HG03108 (cell line): Measurements from ENCODE around the gene LMAN1L.
"Not testable (repeated sequence)": the region's sequence is repeated elsewhere in the genome, so short reads cannot be mapped to it uniquely, and the experiment has no call there.

Experiments used
- ATAC-seq: cut with Tn5 transposase; IDR thresholded peaks from one replicate; pipeline ENCODE4 v1.9.1; 2021; ENCODE audit warnings: moderate library complexity; ENCODE audit not compliant: unreplicated experiment

Gene LMAN1L

DNA sequence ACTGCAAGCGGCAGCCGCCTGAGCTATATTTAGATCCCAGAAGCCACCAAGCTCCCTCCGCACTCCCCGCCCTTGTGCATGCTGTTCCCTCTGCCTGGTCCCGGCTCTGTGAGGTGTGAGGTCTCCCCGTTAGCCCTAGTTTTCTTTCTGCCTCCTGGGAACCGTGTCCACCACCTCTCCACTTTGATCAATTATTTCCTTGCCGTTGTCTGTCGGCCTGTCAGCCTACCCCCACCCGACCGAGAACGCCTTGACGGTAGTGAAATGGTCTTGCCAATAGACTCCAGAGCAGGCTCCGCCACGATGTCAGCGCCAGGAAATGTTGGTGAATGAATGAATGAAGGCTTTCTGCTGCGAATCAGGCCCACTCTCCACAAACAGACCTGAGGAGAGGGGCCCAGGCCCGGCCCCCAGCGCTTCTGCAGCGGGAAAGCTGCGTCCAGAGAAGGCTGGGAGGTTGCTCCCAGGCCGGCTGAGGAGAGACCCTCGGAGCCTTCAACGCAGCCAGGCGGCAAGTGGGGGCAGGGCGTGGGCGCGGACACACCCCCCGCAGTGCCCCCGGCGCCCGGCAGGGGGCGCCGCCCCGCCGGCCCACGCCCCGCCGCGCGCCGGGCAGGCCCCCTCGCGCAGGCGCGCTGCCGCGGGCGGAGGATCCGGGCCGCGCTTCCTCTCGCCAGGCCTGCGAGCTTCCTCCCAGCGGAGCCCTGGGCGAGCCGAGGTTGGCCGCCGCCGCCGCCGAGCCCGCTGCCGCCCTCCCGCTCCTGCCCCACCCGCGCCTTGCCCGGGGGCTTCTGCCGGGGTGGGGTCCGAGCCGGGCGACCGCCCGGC, 31.0 kb upstream of the LMAN1L start, which contains the start of gene CSK:
TSS of gene CSK (plus strand) at position 650 of the 828 bp plus-strand sequence. CDS start 16,218 bp downstream, outside the sequence.
- peak; percentile 29 for ATAC-seq

DNA sequence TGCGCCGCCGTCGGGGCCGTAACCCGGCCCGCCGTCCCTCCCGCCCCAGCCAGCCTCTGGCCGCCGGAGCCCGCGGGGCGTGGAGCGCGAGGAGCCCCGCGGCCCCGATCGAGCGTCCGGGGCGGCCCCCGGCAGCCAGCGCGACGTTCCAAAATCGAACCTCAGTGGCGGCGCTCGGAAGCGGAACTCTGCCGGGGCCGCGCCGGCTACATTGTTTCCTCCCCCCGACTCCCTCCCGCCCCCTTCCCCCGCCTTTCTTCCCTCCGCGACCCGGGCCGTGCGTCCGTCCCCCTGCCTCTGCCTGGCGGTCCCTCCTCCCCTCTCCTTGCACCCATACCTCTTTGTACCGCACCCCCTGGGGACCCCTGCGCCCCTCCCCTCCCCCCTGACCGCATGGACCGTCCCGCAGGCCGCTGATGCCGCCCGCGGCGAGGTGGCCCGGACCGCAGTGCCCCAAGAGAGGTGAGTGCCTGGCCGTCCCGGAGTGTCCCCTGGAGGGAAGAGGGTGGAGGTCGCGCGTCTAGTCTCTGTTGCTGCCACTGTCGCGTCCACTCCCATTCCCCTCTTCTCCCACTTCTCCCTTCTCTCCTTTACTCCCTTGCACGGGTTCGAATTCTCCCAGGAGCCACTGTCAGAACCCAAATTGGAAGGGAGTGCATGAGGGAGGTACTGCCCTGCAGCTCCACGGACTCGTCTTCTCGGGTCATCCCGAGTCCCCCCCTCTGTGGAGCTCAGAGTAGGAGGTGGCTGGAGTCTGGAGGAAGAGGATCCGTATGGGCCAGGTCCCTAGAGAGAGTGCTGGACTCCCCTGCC, 30.2 kb upstream of the LMAN1L start:
- ATAC-seq: no peak

DNA sequence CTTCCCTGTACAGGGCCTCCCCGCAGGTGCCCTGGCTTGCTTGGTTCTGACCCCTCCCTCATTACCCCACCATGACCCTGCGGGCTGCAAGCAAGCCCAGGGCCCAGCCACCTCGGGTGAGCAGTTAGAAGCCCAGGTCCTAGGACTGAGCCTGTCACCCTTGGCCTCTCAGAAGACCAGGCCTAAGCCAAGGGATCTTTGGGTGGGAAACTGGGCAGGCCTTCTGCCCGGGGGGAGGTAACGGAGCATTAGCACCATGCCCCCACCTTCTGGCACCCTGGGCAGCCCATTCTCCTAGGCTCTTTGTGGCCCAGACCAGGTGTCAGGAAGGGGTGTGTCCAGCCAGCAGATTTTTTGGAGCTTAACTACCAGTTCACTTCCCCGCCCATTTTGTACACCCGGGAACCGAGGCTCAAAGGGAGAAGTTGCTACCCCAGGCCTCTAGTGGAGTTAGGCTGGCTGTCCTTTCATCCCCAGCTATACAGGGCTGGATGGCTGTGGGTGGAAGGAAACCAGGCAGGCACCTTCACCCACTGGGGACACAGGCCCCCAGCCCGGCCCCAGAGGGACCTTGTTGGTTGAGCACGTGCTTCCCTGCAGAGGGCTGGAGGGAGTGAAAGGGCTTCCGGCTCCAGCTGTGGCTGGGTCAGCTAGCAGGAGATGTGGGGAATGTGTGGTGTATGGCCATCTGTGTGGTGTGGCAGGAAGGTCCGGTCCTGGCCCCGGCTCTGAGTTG, 29.4 kb upstream of the LMAN1L start:
- no peak for ATAC-seq

DNA sequence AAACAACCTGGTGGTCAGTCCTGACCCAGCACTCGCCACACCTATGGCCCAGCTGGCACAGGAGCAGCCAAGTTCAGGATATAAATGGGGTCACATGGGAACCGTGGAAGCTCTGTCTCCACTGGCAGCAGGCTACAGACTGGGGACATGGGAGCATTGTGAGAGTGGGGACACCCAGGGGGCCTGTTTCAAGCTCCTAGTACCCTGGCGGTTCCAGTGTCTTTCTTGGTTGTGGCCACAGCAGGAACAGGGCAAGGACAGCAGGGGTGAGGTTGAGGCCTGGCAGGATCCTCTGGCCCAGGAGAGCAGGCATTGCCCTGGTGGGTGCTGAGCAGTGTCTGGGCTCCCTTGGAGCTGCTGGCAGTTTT, 28.8 kb upstream of the LMAN1L start:
- no peak for ATAC-seq

DNA sequence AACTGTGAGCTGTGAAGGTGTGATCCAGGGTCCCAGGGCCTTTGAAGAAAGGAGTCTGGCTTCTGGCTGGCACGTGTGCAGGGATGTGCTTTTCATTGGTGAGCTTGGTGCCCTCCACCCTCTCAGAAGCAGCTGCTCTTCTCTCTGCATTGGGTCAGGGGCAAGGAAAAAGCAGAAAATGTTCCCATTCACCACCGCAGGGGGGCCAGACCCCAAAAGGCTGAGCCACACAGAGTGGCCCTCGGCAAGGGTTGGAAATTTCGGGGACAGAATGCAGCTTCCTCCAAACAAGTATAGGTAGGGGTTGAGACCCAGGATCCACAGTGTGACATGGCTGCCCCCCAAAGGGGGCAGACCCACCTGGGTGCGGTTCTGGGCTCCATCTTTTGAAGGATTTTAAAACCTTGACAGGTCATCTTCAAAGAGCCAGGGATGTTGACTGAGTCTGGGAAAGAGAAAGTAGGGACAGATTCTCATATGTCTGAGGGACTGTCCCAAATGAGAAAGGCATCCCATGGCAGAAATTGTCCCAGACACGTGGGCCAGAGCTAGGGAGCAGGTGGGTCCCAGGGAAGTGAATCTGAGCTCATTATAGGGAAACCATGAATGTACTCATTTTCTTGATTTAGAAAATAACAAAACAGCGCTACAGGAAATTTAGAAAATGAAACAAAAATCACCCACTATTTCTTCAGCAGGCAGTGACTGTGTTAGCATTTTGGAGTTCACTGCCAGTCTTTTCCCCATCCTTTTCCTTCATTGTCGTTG, 28.0 kb upstream of the LMAN1L start:
- no peak for ATAC-seq

DNA sequence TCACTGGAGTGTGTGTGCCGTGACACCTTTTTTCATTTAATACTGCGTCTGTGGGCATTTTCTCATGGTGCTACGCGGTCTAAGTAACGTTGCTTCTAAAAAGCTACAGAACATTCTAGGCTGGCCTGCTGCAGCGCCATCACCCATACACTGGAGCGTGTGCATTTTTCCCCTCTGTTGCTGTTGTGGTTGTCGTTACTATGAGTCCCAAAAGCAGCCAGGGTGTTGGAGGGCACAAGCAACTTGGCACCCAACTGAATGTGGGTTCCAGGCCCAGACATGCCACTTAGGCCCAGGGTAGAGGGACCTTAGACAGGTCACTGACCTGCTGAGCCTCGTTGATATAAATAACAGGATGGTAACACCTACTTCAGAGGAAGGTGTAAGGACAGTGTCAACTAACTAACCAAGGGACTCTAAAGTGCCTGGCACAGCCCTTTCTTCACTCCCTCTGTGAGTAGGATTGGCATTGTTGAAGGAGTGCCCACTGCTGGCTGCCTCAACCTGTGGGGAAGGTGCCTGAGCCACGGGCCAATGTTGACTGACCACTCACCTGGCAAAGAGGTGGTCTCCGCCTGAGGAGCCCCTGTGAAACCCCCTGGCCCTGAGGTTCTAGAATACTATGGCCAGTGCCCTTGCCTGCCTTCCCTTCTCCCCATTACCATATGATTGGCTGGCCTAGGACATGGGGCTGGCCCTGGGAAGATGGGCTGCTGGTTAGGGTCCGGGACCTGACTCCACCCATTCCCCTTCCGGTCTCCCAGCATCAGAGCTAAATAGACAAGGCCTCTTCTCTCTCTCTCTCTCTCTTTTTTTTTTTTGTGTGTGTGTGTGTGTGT, 27.2 kb upstream of the LMAN1L start:
- no peak for ATAC-seq

DNA sequence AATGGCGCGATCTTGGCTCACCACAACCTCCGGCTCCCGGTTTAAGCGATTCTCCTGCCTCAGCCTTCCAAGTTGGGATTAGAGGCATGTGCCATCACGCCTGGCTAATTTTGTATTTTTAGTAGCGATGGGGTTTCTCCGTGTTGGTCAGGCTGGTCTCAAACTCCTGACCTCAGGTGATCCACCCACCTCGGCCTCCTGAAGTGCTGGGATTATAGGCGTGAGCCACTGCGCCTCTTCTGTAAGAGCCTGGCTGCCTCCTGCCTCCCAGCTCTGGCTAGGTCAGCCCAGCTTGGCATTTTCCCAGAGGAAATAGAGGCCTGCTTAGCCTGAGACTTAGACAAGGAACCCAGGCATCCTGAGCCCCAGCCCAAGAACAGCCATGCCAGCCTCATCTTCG, 26.6 kb upstream of the LMAN1L start:
- not testable (repeated sequence) for ATAC-seq

DNA sequence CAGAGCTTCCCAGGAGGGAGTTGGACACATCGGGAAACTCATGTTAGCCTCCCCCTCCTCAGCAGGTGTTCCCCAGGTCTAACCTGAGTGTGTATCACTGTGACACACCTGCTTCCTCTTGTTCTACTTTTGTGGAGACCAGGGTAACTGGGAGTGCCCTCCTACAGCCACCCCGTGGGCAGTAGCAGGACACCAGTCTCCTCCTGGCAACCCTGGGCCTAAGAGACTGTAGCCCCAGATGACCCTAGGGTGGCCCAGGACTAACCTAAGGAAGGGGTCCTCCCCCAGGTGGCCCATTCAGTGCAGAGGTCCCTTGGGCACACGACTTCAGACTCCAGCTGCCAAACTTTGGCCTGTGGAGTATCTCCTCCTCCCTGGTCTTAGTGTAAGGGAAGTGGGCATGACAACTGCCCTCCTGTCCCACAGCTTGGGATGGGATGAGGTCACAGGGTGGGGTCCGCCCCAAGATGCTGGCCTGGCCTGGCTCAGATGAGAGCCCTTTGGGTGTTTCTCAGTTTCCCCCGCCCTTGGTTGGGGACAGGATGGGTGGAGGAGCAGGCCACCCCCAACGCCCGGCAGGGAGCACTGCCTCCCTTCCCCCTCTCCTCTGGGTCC, 26.0 kb upstream of the LMAN1L start:
- ATAC-seq: no peak

DNA sequence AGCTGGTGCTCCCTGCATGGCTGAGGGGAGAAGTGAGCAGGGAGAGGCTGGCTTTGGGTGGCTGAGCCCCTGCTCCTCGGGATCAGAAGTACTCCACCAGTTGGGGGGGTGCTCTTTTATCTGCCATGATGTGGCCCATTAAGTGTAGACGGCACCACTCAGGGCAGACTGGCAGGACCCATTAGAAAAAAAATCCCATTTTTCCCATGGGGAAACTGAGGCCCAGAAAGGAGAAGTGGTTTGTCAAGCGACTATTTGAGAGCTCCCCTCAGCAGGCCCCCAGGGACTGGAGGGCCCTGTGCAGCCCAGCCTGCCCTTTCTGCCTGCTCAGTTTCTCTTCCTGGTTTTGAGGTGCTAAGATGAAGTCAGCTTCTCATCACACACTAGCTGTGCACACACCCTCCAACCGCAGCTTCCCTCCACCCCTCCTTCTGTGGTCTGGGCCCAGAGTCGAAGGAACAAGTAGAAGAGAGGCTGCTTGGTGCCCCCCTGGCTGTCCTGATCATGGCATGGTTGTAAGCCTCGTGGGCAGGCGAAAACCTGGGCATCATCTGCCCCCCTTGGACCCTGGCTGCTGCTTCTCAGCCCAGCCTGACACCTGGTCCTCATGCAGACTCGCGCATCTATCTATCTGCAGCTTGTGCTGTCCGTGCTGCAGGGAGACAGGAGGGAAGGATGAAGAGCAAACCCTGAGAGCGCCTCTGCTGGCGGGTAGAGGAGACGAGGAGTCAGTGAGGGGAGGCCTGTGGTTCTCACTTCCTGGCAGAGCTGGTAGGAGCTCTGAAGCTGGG, 25.2 kb upstream of the LMAN1L start:
- ATAC-seq: peak; percentile 30

DNA sequence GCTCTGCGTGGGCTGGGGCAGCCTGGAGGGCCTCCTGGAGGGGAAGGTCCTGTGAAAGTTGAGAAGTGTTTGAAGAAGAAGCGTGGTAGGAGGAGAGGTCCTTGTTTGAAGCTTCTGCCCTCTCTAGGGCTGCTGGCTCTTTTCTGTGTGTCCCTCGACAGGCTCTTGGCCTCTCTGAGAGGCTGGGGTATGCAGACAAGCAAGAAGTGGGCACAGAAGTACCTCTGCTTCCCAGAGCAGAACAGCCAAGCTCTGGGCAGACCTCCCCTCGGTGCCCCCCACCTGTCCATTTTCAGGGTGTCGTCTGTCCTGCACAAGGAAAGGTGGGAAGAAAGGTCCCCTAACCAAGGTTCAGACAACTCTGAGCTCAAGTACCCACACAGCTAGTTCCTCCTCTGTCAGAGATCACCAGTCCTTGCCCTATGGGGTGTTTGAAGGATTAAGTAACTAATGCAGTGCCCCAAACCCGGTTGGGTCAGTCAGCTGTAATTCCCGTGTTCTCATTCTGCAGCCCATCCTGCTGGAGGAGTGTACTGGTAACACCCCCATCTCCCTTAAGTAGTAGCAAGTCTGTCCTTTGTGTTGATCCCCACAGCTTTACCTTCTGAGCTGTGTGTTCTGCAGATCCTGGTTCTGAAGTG, 24.5 kb upstream of the LMAN1L start:
- no peak for ATAC-seq

DNA sequence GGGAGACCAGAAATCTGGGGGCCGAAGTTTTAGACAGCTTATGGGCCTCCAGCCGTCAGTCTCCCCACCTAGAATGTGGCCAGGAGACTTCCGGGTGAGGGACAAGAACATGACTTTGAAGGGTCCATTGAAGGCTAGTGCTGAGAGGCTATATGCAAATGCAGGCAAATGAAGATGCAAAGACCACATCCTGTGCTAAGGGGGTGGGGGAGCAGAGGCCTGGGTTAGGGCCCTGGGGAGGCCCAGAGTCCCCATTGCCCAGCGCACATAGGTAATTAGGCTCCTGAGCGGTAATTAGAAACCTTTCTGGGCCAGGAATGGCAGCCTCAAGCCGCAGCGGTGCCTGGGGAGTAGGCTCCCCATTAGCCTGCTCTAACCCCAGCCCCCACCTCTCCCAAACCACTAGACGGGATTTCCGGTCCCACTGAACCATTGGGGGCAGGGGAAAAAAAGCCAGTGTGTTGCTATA, 23.9 kb upstream of the LMAN1L start:
- peak; percentile 21 for ATAC-seq

DNA sequence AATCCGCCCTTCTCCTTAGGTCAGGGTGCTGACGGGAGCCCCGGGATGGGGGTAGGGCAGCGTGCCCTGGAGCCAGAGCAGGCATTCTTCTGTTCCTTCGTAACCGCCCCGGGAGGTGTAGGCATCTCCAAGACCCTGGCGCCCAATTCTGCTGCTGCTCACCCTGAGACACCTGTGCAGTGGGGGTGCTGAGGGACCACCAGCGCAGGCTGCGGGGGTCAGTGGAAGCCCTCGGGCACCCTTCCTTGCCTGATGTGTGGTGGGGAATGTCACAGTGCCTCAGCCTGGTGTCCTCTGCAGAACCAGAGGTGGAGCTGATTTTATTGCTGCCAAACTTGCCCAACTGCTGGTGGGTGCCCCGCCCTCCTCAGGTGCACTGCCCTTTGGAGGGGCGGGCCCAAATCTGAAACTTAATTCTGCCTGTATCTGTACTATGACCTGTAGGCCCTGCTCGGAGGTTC, 23.4 kb upstream of the LMAN1L start:
- ATAC-seq: no peak

DNA sequence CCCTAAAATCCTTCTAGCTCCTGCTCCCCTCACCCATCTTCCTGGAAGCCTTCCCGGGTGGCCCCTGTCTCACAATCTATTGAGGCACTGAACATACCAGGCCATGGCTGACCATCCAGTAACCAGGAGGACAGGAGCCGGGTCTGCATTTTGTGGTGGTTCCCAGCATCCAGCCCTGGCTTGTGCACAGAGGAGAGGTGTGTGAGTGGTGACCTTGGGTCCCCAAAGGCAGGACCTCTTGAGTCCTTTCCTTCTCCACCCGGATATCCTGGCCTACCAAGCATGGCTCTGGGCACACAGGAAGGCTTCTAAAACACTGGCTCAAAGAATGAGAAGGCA, 22.9 kb upstream of the LMAN1L start:
- no peak for ATAC-seq

DNA sequence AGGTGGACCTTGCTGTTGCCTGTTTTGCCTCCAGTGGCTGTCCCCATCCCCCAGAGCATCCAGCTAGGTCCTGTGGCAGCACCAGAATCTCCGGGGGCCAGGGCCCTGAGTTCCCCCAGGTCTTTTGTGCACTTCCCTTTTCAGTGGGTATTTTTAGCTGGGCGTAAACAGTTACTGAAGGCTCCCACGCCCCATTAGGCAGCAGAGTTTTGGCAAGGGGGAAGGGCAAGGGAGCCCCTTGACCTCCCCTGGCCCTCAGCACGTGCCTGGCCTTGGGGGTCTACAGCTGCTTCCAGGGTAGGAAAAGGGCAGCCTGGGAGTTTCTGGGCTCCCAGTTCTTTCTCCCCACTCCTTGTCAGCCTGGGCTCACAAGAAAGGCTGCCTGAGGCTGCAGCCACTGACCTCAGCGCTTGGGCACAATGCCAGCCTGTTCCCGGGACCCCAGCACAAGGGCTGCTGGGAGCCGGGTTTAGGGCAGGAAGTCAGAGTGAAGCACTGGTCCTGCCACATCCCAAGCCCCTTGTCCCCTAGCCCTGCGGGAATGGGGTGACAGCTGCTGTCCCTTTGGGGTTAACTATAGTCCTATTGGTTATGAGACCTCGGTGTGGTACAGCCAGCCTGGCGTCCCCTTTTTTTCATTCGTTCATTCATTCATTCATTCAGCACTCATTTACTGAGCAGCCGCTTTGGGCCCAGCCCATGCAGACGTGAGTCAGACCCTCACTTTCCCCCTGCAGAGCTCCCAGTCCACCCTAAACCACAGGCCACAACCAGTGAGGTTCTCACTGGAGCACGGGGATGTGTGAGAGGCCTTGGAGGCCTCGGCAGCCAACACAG, 22.3 kb upstream of the LMAN1L start:
- ATAC-seq: no peak

DNA sequence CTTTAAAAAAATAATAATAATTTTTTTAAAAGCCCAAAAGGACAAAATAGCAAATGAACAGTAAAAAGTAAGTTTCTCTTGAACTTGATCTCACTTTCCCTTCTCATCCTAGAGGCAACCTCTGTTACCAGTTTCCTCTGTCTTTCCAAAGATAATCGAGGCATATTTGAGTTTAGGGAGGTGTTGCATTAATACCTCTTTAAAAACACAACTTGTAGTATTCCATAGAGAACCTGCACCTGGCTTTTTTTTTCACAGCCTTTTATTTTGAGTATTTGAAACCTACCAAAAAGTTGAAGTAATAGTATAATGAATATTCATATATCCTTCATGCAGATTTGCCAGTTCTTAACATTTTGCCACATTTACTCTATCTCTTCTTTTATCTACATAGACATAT, 21.6 kb upstream of the LMAN1L start:
- ATAC-seq: no peak

DNA sequence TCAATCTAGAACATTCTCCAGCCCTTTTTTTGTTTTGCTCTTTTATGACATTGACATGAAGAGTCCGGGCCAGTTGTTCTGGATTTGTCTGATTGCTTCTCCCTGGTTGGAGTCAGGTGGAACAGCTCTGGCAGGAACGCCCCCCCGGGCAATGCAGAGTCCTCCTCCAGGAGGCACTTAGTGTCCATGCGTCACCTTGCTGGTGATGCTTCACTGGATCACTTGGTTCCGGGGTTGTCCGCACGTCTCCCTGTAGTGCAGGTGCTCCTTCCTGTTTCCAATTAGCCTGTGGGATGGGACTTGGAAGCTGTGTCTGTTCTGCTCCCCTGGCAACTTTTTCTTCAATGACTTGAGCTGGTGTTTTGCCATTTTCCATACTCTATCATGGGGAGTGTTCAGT, 21.0 kb upstream of the LMAN1L start:
- no peak for ATAC-seq
